ENCODE measurements around the gene RREB1. TPM values are rescaled to one million over a fixed set of nuclear protein-coding genes. Genes with fewer than 3 reads are reported as not detected.
A peak's percentile ranks its signal among the peaks of the same experiment; 100 is the strongest.

RREB1 gene
- total and polyA plus RNA-seq, 7 donors = 6.0 to 31.9 (median 20.7) TPM

DNA sequence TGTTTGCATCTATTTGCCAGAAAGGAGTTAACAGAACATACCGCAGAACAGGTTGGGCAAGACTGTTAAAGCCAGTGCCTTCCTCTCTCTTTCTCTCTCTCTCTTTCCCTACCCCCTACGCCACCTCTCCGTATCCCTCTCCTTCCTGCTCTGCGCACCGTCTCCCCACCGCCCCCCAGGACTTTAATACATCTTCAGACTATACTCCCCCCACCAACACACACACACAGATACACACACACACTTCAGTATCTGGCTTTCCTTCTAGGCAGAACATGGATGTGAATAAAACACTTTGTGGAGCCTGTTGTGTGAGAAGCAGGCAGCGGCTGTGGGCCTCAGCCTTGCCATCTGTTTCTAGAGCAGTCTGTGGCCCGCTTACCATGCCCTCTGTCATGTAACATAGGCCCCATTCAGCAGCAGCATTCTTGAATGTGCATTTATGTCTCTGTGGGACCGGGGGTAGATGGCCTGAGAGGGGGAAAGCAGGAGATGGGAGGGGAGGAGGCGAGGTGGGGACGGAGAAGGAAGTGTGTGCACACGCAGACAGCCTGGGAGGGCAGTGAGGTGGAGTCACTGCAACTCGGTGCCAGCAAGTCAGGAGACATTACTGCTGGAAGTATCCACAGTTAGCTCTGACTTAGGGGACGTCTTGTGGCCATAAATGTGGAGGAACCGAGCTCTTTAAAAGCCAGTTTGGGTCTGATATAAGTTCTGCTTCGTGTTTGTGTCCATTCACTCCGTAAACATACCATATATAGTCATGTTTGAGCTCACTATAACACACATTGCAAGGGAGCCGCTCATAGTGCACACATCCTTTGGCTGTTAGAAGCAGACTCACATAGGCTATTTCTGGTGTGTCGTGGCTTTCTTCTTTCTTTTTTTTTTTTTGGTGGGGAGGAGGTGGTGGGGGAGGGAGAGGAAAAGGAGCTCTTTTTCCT, 38.4 kb downstream of the RREB1 start:
- peak; percentile 85 for DNase-seq
- TF ChIP-seq POLR2A (IDR thresholded peaks at IDR 0.05) (no peak), POLR2AphosphoS5 (IDR thresholded peaks at IDR 0.05) (peak in 3 of 4 donors; percentile 45 to 63 (median 48))
- 11 to 29% methylated on average over 19 of the region's 19 CpGs for WGBS, 2 donors
- H3K36me3 ChIP-seq = no peaks in the 10 kb centered on the region
- H3K4me3 ChIP-seq = peak overlapping the region in 2 of 4 donors; percentile 1 to 7
- no peaks in the 10 kb centered on the region for H3K9me3 ChIP-seq
- peaks cover 0 to 87% (median 76%) of the 10 kb centered on the region in 4 donors for H3K4me1 ChIP-seq
- no peaks in the 10 kb centered on the region for H3K27me3 ChIP-seq
- intact Hi-C loops (cut with DNase I) = loop anchor here (2.0 kb wide), 1 partner anchor 37 kb away; no protein-coding TSS in a partner anchor
- H3K27ac ChIP-seq = peak overlapping the region; percentile 82 to 96 (median 94)

DNA sequence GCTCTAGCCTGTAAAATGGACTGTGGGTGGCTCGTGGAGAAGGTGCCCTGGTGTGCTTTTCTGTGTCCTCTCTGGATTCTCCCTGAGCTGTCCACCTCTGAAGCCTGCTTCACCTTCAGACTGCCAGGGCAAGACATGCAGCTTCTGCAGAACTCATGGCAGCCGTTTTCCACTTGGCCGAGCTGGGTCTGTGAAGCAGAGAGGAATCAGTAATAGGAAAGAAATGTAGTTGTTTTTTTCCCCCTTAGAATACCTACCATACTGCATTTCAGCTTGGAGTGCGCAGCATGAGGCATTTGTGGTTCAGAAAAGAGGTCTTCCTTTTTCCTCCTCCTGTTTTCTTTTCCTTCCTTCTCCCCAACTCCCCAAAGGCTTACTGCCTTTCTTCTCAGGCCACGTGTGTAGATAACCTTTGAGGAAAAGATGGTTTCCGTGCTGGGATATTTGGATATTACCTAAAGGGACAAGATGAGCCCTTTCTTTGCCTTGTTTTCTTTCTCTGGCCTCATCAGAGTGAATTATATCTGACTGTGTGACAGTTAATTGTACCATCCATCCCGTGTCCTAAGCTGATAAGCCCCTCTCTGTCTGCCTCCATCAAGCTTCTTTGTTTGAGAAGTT, 39.4 kb downstream of the RREB1 start:
- Histone ChIP-seq H3K9me3 (no peaks in the 10 kb centered on the region), H3K4me3 (peak overlapping the region in 1 of 4 donors; percentile 1), H3K27me3 (no peaks in the 10 kb centered on the region), H3K4me1 (peaks cover 0 to 88% (median 77%) of the 10 kb centered on the region in 4 donors), H3K27ac (peak overlapping the region; percentile 82 to 96 (median 94)), H3K36me3 (no peaks in the 10 kb centered on the region)
- 38 to 45% methylated on average over 7 of the region's 7 CpGs for WGBS, 2 donors
- TF ChIP-seq, protein P1, sequence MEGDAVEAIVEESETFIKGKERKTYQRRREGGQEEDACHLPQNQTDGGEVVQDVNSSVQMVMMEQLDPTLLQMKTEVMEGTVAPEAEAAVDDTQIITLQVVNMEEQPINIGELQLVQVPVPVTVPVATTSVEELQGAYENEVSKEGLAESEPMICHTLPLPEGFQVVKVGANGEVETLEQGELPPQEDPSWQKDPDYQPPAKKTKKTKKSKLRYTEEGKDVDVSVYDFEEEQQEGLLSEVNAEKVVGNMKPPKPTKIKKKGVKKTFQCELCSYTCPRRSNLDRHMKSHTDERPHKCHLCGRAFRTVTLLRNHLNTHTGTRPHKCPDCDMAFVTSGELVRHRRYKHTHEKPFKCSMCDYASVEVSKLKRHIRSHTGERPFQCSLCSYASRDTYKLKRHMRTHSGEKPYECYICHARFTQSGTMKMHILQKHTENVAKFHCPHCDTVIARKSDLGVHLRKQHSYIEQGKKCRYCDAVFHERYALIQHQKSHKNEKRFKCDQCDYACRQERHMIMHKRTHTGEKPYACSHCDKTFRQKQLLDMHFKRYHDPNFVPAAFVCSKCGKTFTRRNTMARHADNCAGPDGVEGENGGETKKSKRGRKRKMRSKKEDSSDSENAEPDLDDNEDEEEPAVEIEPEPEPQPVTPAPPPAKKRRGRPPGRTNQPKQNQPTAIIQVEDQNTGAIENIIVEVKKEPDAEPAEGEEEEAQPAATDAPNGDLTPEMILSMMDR (IDR thresholded peaks at IDR 0.05) = no peak
- TF ChIP-seq POLR2AphosphoS5 (IDR thresholded peaks at IDR 0.05) = no peak
- TF ChIP-seq EP300 (IDR thresholded peaks at IDR 0.05) = no peak
- no peak for TF ChIP-seq POLR2A (IDR thresholded peaks at IDR 0.05)
- DNase-seq = no peak
- intact Hi-C loops (cut with DNase I) = loop anchor here (2.0 kb wide), 1 partner anchor 38 kb away; no protein-coding TSS in a partner anchor

DNA sequence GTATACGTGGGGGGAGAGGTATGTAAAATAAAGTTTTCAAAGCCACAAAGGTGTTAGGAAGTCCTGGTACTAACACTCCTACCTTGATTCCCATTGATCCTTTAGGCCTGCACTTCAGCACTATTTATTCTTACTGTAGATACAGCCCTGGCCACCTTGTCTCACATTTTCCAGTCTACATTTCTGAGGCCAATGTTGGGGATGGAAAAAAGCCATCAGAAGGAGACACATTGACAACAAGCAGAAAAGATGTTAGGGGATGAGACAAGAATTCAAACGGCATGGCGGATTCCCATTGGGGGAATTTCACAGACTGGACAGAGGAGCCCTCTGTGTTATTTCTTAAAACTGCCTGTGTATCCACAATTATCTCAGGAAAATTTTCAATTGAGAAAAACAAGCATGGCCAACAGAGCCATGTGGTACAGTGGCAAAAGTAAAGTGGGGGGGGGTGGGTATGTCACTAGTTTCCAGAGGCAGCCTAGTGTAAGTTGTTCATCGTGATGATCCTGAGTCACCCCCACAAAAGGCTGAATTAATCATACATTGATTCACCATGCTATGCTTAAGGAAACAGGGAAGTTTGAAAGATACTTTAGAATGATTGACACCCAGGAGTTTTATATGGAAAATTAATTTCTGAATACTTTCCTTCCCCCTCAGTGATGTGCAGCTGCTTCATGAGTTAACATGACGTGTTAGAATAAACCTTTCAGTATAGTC, 40.5 kb downstream of the RREB1 start:
- no peaks in the 10 kb centered on the region for H3K9me3 ChIP-seq

DNA sequence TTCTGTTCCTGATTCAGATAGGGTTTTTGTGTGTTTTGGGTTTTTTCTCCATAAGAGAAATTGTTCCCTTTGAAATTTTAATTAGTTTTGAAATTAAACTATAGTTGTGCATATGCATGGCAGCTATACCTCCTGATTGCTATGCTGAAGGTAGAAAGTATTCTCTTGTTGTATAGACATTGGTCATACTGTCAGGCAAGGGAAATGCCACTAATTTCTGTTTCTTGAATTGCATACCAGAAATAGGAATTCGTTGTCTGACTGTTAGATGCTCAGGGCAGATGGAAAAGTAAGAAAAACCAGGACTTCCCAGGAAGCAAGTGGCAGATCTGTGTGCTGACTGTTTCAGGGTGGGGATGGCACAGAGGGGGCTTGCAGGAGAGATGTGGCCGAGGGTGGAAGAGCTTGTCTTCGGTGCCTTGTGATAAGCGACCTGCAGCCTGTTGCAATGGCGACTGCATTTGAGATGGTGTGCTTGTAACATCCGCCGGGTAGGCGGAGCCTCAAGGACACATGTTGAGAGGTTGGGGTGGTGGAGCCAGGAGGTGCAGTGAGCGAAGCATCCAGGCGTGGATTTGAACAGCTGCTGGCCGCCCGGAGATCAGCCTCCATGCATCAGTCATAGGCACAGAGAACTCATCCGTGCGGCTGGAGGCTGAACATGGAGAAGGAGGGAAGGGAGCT, 42.8 kb downstream of the RREB1 start:
- Histone ChIP-seq H3K4me1 (peaks cover 0 to 75% (median 69%) of the 10 kb centered on the region in 4 donors), H3K9me3 (no peaks in the 10 kb centered on the region), H3K36me3 (no peaks in the 10 kb centered on the region), H3K27me3 (no peaks in the 10 kb centered on the region), H3K4me3 (no peak overlapping the region), H3K27ac (peak overlapping the region in 1 of 4 donors; percentile 11)
- TF ChIP-seq POLR2A (IDR thresholded peaks at IDR 0.05) (no peak), POLR2AphosphoS5 (IDR thresholded peaks at IDR 0.05) (no peak), EP300 (IDR thresholded peaks at IDR 0.05) (no peak)
- TF ChIP-seq, protein P1 (IDR thresholded peaks at IDR 0.05) = no peak
- DNase-seq = no peak
- WGBS, 2 donors = 90 to 91% methylated on average over 14 of the region's 14 CpGs
- intact Hi-C loops (cut with DNase I) = no loop called here

More for the DNA sequence above, 40.5 kb downstream of the RREB1 start:
- intact Hi-C loops (cut with DNase I) = no loop called here
- no peak for DNase-seq
- Histone ChIP-seq H3K36me3 (no peaks in the 10 kb centered on the region), H3K27me3 (no peaks in the 10 kb centered on the region), H3K4me1 (peaks cover 0 to 85% (median 77%) of the 10 kb centered on the region in 4 donors), H3K4me3 (no peak overlapping the region), H3K27ac (peak overlapping the region; percentile 82 to 96 (median 94))
- TF ChIP-seq, protein P1 (IDR thresholded peaks at IDR 0.05) = no peak
- TF ChIP-seq POLR2A (IDR thresholded peaks at IDR 0.05) (no peak), POLR2AphosphoS5 (IDR thresholded peaks at IDR 0.05) (no peak), EP300 (IDR thresholded peaks at IDR 0.05) (no peak)
- WGBS, 2 donors = 80 to 82% methylated on average over 5 of the region's 5 CpGs

Measured in sigmoid colon (tissue), 7 donors.